ENCODE data around the gene FTH1.

Gene FTH1

DNA sequence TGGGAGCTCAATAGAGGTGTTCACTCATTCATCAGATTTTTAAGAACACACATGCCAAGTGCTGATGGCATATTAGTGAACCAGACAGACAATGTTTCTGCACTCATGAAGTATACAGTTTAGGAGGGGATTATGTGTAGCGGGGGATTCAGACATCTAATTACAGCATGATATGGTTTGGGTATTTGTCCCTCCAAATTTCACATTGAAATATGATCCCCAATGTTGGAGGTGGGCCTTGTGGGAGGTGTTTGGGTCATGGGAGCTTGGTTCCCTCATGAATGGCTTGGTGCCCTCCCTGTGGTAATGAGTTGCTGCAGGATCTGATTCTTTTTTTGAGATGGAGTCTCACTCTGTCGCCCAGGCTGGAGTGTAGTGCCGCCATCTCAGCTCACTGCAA is 41.2 kb downstream of the FTH1 start:
- Histone ChIP-seq H3K9me3 (no peaks in the 10 kb centered on the region), H3K4me1 (ENCODE audit: control insufficient read depth in 1 of 2, insufficient read depth in 1 of 2, low read depth in 1 of 2, low read length in 1 of 2) (peaks cover 25 to 27% of the 10 kb centered on the region in 2 experiments), H3K36me3 (no peaks in the 10 kb centered on the region), H3K27ac (no peak overlapping the region), H3K27me3 (no peaks in the 10 kb centered on the region), H3K4me3 (ENCODE audit: low read depth in 1 of 2, low read length in 1 of 2) (no peak overlapping the region)
- TF ChIP-seq, protein P1, sequence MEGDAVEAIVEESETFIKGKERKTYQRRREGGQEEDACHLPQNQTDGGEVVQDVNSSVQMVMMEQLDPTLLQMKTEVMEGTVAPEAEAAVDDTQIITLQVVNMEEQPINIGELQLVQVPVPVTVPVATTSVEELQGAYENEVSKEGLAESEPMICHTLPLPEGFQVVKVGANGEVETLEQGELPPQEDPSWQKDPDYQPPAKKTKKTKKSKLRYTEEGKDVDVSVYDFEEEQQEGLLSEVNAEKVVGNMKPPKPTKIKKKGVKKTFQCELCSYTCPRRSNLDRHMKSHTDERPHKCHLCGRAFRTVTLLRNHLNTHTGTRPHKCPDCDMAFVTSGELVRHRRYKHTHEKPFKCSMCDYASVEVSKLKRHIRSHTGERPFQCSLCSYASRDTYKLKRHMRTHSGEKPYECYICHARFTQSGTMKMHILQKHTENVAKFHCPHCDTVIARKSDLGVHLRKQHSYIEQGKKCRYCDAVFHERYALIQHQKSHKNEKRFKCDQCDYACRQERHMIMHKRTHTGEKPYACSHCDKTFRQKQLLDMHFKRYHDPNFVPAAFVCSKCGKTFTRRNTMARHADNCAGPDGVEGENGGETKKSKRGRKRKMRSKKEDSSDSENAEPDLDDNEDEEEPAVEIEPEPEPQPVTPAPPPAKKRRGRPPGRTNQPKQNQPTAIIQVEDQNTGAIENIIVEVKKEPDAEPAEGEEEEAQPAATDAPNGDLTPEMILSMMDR (IDR thresholded peaks at IDR 0.05): no peak

DNA sequence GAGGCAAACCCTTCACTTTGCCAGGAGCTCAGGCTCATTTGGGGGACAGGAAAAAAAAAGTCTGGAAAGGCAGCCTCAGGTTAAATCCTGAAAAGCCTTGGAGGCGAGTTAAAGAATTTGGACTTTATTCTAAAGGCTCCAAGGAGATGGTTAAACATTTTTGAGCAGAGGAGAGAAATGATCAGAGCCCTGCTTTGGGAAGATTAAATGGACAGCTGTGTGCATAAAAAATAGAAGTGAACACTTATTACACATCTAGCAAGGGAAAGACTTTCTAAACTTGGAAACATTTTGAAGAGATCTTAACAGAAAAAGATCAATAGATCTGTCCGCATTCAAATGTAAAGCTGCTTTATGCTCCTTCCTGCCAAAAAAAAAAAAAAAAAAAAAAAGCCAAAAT is 41.7 kb downstream of the FTH1 start:
- Histone ChIP-seq H3K27me3 (no peaks in the 10 kb centered on the region), H3K4me3 (ENCODE audit: low read depth in 1 of 2, low read length in 1 of 2) (no peak overlapping the region), H3K9me3 (no peaks in the 10 kb centered on the region), H3K36me3 (no peaks in the 10 kb centered on the region), H3K27ac (no peak overlapping the region), H3K4me1 (ENCODE audit: control insufficient read depth in 1 of 2, insufficient read depth in 1 of 2, low read depth in 1 of 2, low read length in 1 of 2) (peaks cover 28 to 30% of the 10 kb centered on the region in 2 experiments)
- TF ChIP-seq, protein P1 (IDR thresholded peaks at IDR 0.05): no peak

GRCh38 chr11:61924064-61924455 is 43.4 kb downstream of the FTH1 start:
- Histone ChIP-seq H3K27ac (no peak overlapping the region), H3K4me1 (ENCODE audit: control insufficient read depth in 1 of 2, insufficient read depth in 1 of 2, low read depth in 1 of 2, low read length in 1 of 2) (peaks cover 28 to 37% of the 10 kb centered on the region in 2 experiments), H3K4me3 (ENCODE audit: low read depth in 1 of 2, low read length in 1 of 2) (no peak overlapping the region), H3K27me3 (peaks cover 3% of the 10 kb centered on the region), H3K36me3 (no peaks in the 10 kb centered on the region), H3K9me3 (no peaks in the 10 kb centered on the region)
- TF ChIP-seq, protein P1 (IDR thresholded peaks at IDR 0.05): no peak

GRCh38 chr11:61923166-61924063 is 44.0 kb downstream of the FTH1 start:
- H3K4me3 ChIP-seq (ENCODE audit: low read depth in 1 of 2, low read length in 1 of 2): peak overlapping the region in 1 of 2 experiments; percentile 22
- H3K4me1 ChIP-seq (ENCODE audit: control insufficient read depth in 1 of 2, insufficient read depth in 1 of 2, low read depth in 1 of 2, low read length in 1 of 2): peaks cover 34 to 43% of the 10 kb centered on the region in 2 experiments
- H3K9me3 ChIP-seq: no peaks in the 10 kb centered on the region
- peak overlapping the region; percentile 66 for H3K27ac ChIP-seq
- peaks cover 9% of the 10 kb centered on the region for H3K27me3 ChIP-seq
- TF ChIP-seq, protein P1 (IDR thresholded peaks at IDR 0.05): no peak
- H3K36me3 ChIP-seq: no peaks in the 10 kb centered on the region

GRCh38 chr11:61922539-61922938 is 44.9 kb downstream of the FTH1 start:
- Histone ChIP-seq H3K4me3 (ENCODE audit: low read depth in 1 of 2, low read length in 1 of 2) (peak overlapping the region in 1 of 2 experiments; percentile 22), H3K9me3 (no peaks in the 10 kb centered on the region), H3K4me1 (ENCODE audit: control insufficient read depth in 1 of 2, insufficient read depth in 1 of 2, low read depth in 1 of 2, low read length in 1 of 2) (peaks cover 41 to 51% of the 10 kb centered on the region in 2 experiments), H3K27me3 (peaks cover 18% of the 10 kb centered on the region), H3K36me3 (no peaks in the 10 kb centered on the region), H3K27ac (peak overlapping the region; percentile 66)
- TF ChIP-seq, protein P1 (IDR thresholded peaks at IDR 0.05): peak; percentile 50
